ENCODE data around the gene ARFIP1. TPM values are rescaled to one million over a fixed set of nuclear protein-coding genes. Genes with fewer than 3 reads are reported as not detected.

Gene ARFIP1
- total and polyA plus RNA-seq, 9 donors, result 17.1 to 30.4 (median 21.5) TPM

DNA sequence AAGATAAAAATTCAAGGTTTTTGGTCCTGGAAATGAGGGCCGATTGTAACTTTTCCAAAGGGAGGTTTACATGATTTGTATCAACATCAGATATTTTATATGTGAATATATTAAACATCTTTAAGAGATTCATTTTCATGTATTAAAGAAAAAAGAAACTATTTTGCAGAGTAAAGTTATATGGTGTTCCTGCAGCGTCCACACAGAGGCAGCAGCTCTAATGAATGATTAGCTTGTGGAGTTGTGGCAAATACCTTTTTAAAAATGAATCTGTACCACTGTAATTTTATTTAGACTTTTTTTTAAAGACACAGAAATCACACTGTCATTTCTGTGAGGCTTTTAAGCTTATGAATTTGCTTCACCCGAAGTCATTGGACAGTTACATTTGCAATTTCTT, 130.8 kb downstream of the ARFIP1 start:
- no peak for DNase-seq
- H3K4me3 ChIP-seq (ENCODE audit: low read length), result no peak overlapping the region
- no peak overlapping the region for H3K27ac ChIP-seq (ENCODE audit: low read length)
- no peaks in the 10 kb centered on the region for H3K4me1 ChIP-seq (ENCODE audit: control insufficient read depth, insufficient read depth, low read length)
- peaks cover 3% of the 10 kb centered on the region for H3K36me3 ChIP-seq (ENCODE audit: control insufficient read depth, insufficient read depth, low read length)
- no peaks in the 10 kb centered on the region for H3K9me3 ChIP-seq (replicated peaks; ENCODE audit: control insufficient read depth, low read depth, low read length)
- no CpG with 5 or more reads among the region's 3 CpGs for WGBS (ENCODE audit: insufficient coverage)
- no peaks in the 10 kb centered on the region for H3K27me3 ChIP-seq (ENCODE audit: control insufficient read depth, insufficient read depth, low read length)

DNA sequence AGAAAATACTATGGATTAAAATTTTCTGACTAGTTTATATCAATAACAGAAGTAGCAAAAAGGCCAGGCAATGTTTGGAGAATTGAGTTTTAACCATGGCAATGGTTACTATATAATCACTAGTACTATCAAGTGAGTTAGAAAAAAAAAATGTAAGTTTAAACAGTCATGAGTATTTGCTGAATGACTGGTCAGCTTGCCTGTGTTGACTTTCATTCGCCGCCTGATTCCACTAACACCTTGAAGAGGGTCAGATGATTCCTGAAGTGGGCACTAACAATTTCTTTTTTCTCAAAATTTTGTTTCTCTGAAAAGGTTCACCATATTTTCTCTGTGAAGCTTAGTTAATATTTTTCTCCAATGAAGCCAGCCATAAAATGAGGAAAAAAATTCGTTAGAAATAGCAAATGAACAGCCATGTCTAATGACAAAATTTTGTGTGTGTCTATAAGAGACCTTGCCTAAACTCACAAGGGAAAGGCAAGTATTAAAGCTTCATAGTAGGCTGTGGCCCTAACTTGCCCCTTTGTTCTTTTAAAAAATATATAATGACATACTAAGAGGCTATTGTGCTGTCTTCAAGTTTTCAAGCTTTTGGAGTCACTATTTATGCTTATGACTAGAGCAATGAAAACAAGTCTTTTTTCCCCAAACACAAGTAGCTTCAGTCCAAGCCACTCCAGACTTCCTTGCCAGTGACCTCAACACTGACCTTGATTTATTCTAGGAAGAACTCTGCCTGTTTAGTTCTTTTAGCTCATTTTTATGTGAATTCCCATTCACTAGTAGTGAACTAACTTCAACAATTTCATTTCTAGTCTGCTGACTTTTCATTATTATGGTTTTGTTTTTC, 138.0 kb downstream of the ARFIP1 start:
- H3K4me3 ChIP-seq (ENCODE audit: low read length), result no peak overlapping the region
- peaks cover 9% of the 10 kb centered on the region for H3K9me3 ChIP-seq (replicated peaks; ENCODE audit: control insufficient read depth, low read depth, low read length)
- no peak overlapping the region for H3K27ac ChIP-seq (ENCODE audit: low read length)
- no peaks in the 10 kb centered on the region for H3K4me1 ChIP-seq (ENCODE audit: control insufficient read depth, insufficient read depth, low read length)
- no peak for DNase-seq
- no CpG with 5 or more reads among the region's 3 CpGs for WGBS (ENCODE audit: insufficient coverage)
- H3K36me3 ChIP-seq (ENCODE audit: control insufficient read depth, insufficient read depth, low read length), result no peaks in the 10 kb centered on the region
- H3K27me3 ChIP-seq (ENCODE audit: control insufficient read depth, insufficient read depth, low read length), result no peaks in the 10 kb centered on the region

DNA sequence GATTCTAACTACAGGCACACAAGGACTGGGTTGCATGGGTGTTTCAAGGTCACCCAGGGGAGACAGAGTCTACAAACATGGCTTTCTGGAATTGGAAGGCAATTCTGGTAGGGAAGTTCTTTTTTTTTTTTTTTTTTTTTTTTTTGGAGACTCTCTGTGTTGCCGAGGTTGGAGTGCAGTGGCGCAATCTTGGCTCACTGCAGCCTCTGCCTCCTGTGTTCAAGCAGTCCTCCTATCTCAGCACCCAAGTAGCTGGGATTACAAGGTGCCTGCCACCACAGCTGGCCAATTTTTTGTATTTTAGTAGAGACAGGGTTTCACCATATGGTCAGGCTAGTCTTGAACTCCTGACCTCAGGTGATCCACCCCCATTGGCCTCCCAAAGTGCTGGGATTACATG, 140.1 kb downstream of the ARFIP1 start:
- Histone ChIP-seq H3K9me3 (replicated peaks; ENCODE audit: control insufficient read depth, low read depth, low read length) (peaks cover 9% of the 10 kb centered on the region), H3K27ac (ENCODE audit: low read length) (no peak overlapping the region), H3K4me3 (ENCODE audit: low read length) (no peak overlapping the region), H3K27me3 (ENCODE audit: control insufficient read depth, insufficient read depth, low read length) (no peaks in the 10 kb centered on the region), H3K36me3 (ENCODE audit: control insufficient read depth, insufficient read depth, low read length) (no peaks in the 10 kb centered on the region), H3K4me1 (ENCODE audit: control insufficient read depth, insufficient read depth, low read length) (no peaks in the 10 kb centered on the region)
- no CpG with 5 or more reads among the region's 2 CpGs for WGBS (ENCODE audit: insufficient coverage)
- DNase-seq, result no peak

DNA sequence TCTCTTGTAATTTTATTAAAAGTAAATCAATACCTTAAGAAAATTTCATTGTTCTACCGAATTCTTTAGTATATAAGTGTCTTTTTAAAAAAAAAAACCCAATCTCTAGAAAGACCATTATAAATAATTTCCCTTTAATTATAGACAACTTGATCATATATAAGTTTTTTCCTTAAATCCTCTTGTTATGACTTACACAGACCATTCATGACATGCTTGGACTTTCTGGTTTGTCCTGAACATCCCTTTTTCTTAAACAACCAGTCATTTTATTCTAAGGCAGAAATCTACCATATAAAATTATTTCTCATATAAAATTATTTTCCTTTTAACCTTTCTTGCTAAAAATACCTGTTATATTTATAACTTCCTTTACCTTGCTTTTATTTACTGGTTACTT, 141.0 kb downstream of the ARFIP1 start:
- no peak for DNase-seq
- Histone ChIP-seq H3K27ac (ENCODE audit: low read length) (no peak overlapping the region), H3K9me3 (replicated peaks; ENCODE audit: control insufficient read depth, low read depth, low read length) (peaks cover 9% of the 10 kb centered on the region), H3K4me1 (ENCODE audit: control insufficient read depth, insufficient read depth, low read length) (no peaks in the 10 kb centered on the region), H3K4me3 (ENCODE audit: low read length) (no peak overlapping the region), H3K36me3 (ENCODE audit: control insufficient read depth, insufficient read depth, low read length) (no peaks in the 10 kb centered on the region), H3K27me3 (ENCODE audit: control insufficient read depth, insufficient read depth, low read length) (no peaks in the 10 kb centered on the region)
- no CpG with 5 or more reads among the region's 1 CpG for WGBS (ENCODE audit: insufficient coverage)

DNA sequence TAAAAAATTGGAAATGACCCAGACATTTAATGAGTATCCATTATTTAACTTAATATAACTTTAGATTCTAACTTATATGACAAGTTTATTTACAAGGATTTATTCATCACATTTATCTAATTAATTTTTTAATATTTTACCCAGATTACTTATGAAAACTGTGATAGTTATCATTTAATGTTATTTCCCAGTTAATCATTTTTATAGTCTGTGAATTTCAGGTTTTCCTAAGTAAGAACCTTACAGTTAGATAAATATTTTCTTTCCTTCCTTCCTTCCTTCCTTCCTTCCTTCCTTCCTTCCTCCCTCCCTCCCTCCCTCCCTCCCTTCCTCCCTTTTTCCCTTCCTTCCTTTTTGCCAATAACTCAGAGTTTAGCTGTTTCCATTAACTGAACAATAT, 141.5 kb downstream of the ARFIP1 start:
- H3K27ac ChIP-seq (ENCODE audit: low read length), result no peak overlapping the region
- peaks cover 9% of the 10 kb centered on the region for H3K9me3 ChIP-seq (replicated peaks; ENCODE audit: control insufficient read depth, low read depth, low read length)
- no peak for DNase-seq
- no peaks in the 10 kb centered on the region for H3K4me1 ChIP-seq (ENCODE audit: control insufficient read depth, insufficient read depth, low read length)
- H3K4me3 ChIP-seq (ENCODE audit: low read length), result no peak overlapping the region
- no peaks in the 10 kb centered on the region for H3K36me3 ChIP-seq (ENCODE audit: control insufficient read depth, insufficient read depth, low read length)
- no peaks in the 10 kb centered on the region for H3K27me3 ChIP-seq (ENCODE audit: control insufficient read depth, insufficient read depth, low read length)

DNA sequence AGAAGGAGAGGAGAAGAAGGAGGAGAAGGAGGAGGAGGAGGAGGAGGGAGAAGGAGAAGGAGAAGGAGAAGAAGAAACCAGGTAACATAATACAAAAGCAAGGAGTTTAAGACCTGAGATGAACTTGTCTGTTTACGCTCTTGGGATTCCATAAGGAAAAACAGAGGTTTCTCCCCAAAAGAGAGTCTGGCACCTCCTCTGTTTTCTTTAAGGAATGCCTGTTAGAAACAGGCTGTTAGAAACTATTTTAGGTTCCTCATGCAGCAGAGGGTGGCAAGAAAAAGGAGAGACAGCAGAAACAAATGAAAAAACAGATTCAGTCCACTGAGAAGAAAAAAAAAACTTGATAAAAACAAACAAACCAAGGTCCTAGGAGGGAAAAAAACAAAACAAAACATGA, 146.1 kb downstream of the ARFIP1 start:
- 83% methylated on average over 1 of the region's 1 CpG for WGBS (ENCODE audit: insufficient coverage)
- Histone ChIP-seq H3K27ac (ENCODE audit: low read length) (no peak overlapping the region), H3K27me3 (ENCODE audit: control insufficient read depth, insufficient read depth, low read length) (no peaks in the 10 kb centered on the region), H3K9me3 (replicated peaks; ENCODE audit: control insufficient read depth, low read depth, low read length) (no peaks in the 10 kb centered on the region), H3K4me1 (ENCODE audit: control insufficient read depth, insufficient read depth, low read length) (no peaks in the 10 kb centered on the region), H3K36me3 (ENCODE audit: control insufficient read depth, insufficient read depth, low read length) (no peaks in the 10 kb centered on the region), H3K4me3 (ENCODE audit: low read length) (no peak overlapping the region)
- DNase-seq, result no peak

DNA sequence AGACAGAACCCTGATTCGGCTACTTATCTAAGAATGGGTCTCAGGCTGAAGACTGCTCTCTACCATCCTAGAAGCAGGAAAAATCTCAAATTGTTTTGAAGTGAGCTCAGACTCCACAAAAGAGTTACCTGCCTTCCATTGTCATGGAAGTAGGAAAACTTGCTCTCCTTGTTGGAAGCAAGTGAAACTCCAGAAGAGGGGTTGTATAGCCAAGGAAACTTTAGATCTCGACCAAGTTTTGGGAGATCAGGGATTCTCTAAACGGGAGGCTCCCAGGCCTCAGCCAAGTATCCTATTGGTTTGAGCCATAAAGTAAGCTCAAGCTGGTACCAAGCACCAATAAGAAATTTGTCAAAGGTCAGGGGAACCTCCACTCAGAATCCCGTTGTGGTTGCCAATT, 147.2 kb downstream of the ARFIP1 start:
- Histone ChIP-seq H3K27me3 (ENCODE audit: control insufficient read depth, insufficient read depth, low read length) (no peaks in the 10 kb centered on the region), H3K4me1 (ENCODE audit: control insufficient read depth, insufficient read depth, low read length) (no peaks in the 10 kb centered on the region), H3K9me3 (replicated peaks; ENCODE audit: control insufficient read depth, low read depth, low read length) (no peaks in the 10 kb centered on the region), H3K4me3 (ENCODE audit: low read length) (no peak overlapping the region), H3K27ac (ENCODE audit: low read length) (no peak overlapping the region), H3K36me3 (ENCODE audit: control insufficient read depth, insufficient read depth, low read length) (no peaks in the 10 kb centered on the region)
- no peak for DNase-seq
- 86% methylated on average over 3 of the region's 4 CpGs for WGBS (ENCODE audit: insufficient coverage)

DNA sequence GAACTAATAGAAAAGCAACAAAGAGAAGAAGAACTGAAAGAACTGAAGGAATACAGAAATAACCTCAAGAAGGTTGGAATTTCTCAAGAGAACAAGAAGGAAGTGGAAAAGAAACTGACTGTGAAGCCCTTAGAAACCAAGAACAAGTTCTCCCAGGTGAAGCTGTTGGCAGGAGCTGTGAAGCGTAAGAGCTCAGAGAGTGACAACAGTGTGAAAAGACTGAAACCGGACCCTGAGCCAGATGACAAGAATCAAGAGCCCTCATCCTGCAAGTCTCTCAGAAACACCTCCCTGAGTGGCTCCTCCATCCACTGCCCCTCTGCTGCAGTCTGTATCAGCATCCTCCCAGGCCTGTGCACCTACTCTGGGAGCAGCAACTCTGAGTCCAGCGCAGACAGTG, 148.0 kb downstream of the ARFIP1 start:
- 96% methylated on average over 3 of the region's 3 CpGs for WGBS (ENCODE audit: insufficient coverage)
- Histone ChIP-seq H3K27ac (ENCODE audit: low read length) (no peak overlapping the region), H3K4me3 (ENCODE audit: low read length) (no peak overlapping the region), H3K4me1 (ENCODE audit: control insufficient read depth, insufficient read depth, low read length) (no peaks in the 10 kb centered on the region), H3K9me3 (replicated peaks; ENCODE audit: control insufficient read depth, low read depth, low read length) (no peaks in the 10 kb centered on the region), H3K27me3 (ENCODE audit: control insufficient read depth, insufficient read depth, low read length) (no peaks in the 10 kb centered on the region), H3K36me3 (ENCODE audit: control insufficient read depth, insufficient read depth, low read length) (no peaks in the 10 kb centered on the region)
- no peak for DNase-seq

DNA sequence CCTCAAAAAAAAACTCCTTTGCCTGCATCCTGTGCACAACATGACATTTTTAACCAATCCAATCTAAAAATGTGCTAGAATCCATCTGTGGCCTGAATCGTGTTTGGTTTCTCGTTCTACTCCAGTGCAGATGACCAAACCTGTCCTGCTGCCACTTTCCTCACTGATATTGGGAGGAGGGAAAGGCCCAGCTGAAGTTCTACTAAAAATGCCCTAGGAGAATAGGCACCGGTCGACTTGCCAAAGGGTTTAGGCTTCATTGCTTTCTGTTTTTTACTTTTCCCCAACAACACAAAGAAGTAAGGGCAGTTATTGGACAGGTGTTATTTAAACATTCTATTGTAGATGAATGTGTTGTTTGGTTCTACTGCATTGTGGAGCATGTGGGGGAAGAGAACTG, 148.5 kb downstream of the ARFIP1 start:
- Histone ChIP-seq H3K4me1 (ENCODE audit: control insufficient read depth, insufficient read depth, low read length) (no peaks in the 10 kb centered on the region), H3K9me3 (replicated peaks; ENCODE audit: control insufficient read depth, low read depth, low read length) (no peaks in the 10 kb centered on the region), H3K27me3 (ENCODE audit: control insufficient read depth, insufficient read depth, low read length) (no peaks in the 10 kb centered on the region), H3K4me3 (ENCODE audit: low read length) (no peak overlapping the region), H3K36me3 (ENCODE audit: control insufficient read depth, insufficient read depth, low read length) (no peaks in the 10 kb centered on the region), H3K27ac (ENCODE audit: low read length) (no peak overlapping the region)
- no CpG with 5 or more reads among the region's 4 CpGs for WGBS (ENCODE audit: insufficient coverage)
- DNase-seq, result no peak

DNA sequence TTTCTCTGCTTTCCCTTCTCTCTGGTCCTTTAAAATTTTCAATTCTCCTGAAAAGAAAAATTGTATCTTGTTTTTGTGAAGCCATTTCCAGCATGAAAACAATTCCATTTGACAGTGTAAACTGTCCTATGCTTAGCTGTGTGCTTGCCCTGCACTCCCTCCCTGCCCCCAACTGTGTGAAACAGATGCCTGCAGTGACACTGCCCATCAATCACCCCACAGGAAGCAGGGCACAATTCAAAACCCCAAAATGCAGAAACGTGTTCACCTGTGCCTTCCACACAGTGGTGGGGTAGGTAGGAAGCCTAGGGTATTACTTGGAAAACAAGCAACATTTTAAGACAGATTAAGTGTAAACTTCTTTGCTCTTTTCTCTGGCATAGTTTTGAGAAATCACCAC, 150.1 kb downstream of the ARFIP1 start:
- H3K4me1 ChIP-seq (ENCODE audit: control insufficient read depth, insufficient read depth, low read length), result no peaks in the 10 kb centered on the region
- H3K27ac ChIP-seq (ENCODE audit: low read length), result no peak overlapping the region
- H3K27me3 ChIP-seq (ENCODE audit: control insufficient read depth, insufficient read depth, low read length), result no peaks in the 10 kb centered on the region
- DNase-seq, result no peak
- no CpG with 5 or more reads among the region's 1 CpG for WGBS (ENCODE audit: insufficient coverage)
- no peaks in the 10 kb centered on the region for H3K9me3 ChIP-seq (replicated peaks; ENCODE audit: control insufficient read depth, low read depth, low read length)
- no peak overlapping the region for H3K4me3 ChIP-seq (ENCODE audit: low read length)
- no peaks in the 10 kb centered on the region for H3K36me3 ChIP-seq (ENCODE audit: control insufficient read depth, insufficient read depth, low read length)

DNA sequence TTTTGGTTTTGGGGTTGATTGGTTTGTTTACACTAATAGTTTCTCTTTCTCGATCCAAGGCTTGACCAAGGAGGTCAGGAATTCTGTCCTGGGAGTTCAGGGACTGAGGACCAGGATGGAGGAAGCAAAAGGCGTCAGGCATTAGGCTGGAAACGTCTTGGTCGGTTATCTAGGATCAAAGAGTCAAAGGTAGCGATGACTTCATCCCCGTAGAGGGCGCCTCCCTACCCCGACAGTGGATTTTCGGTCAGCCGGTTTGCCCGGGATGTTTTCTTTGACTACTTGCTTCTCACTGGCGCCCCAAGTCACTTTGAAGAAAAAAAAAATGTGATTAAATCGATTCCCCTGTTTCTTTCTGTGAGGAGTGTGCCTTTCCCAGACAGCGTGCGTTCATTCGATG, 155.4 kb downstream of the ARFIP1 start:
- DNase-seq, result no peak
- Histone ChIP-seq H3K27me3 (ENCODE audit: control insufficient read depth, insufficient read depth, low read length) (peaks cover 46% of the 10 kb centered on the region), H3K4me1 (ENCODE audit: control insufficient read depth, insufficient read depth, low read length) (peaks cover 18% of the 10 kb centered on the region), H3K36me3 (ENCODE audit: control insufficient read depth, insufficient read depth, low read length) (no peaks in the 10 kb centered on the region), H3K4me3 (ENCODE audit: low read length) (no peak overlapping the region), H3K27ac (ENCODE audit: low read length) (no peak overlapping the region), H3K9me3 (replicated peaks; ENCODE audit: control insufficient read depth, low read depth, low read length) (no peaks in the 10 kb centered on the region)
- 18% methylated on average over 6 of the region's 16 CpGs for WGBS (ENCODE audit: insufficient coverage)
